Caco-2 (cell line): ENCODE data around the gene EVL. TPM values are rescaled to one million over a fixed set of nuclear protein-coding genes. Genes with fewer than 3 reads are reported as not detected.
A peak's percentile ranks its signal among the peaks of the same experiment; 100 is the strongest.

ENCODE experiments used
- BruUV-seq: library from RNA; stranded (reverse); fragments of 400-500 nt; replicated peaks from 2 replicates; lab custom pipeline; 2021; lab: Mats Ljungman, UMichigan
- CTCF ChIA-PET: fragments of 300-600 bp; sonication (Branson Sonifier 250); formaldehyde crosslinking; loops from one replicate; lab custom pipeline; 2022; ENCODE audit warnings: antibody characterized with exemption; lab: Charles Lee
- POLR2A ChIA-PET: fragments of 300-600 bp; sonication (Branson Sonifier 250); formaldehyde crosslinking; loops from one replicate; lab custom pipeline; 2022; ENCODE audit warnings: antibody characterized with exemption; lab: Charles Lee
- DNase-seq, 2 experiments: peaks; one replicate each; pipeline versions ENCODE4 v3.0.0 to v3.0.0-alpha.2; 2020 to 2022
- H3K27me3 ChIP-seq: replicated peaks from 2 replicates; pipeline ENCODE4 v1.6.0; 2011; ENCODE audit warnings: low read length; ENCODE audit not compliant: control insufficient read depth, insufficient read depth
- H3K36me3 ChIP-seq: 2 replicates; pipeline ENCODE4 v1.5.1; 2011; ENCODE audit warnings: low read length; ENCODE audit not compliant: control insufficient read depth, insufficient read depth
- H3K4me1 ChIP-seq: fragments of 250-450 bp; sonication (Bioruptor Pico); 2 replicates; pipeline ENCODE4 v1.5.1; 2020; ENCODE audit warnings: mild to moderate bottlenecking
- H3K4me3 ChIP-seq: 2 replicates; pipeline ENCODE4 v1.5.1; 2011; ENCODE audit warnings: low read depth, mild to moderate bottlenecking, control low read depth, low read length
- H3K9me3 ChIP-seq: fragments of 250-450 bp; sonication (Bioruptor Pico); 2 replicates; pipeline ENCODE4 v1.5.1; 2020; ENCODE audit warnings: mild to moderate bottlenecking, moderate library complexity
- H3K27ac Mint-ChIP-seq: one replicate; pipeline ENCODE4 v1.8.0; 2022; ENCODE audit warnings: mixed read lengths; ENCODE audit not compliant: unreplicated experiment
- H3K27me3 Mint-ChIP-seq: one replicate; pipeline ENCODE4 v1.8.0; 2022; ENCODE audit warnings: mixed read lengths; ENCODE audit not compliant: insufficient read depth, unreplicated experiment
- H3K36me3 Mint-ChIP-seq: one replicate; pipeline ENCODE4 v1.8.0; 2022; ENCODE audit warnings: mild to moderate bottlenecking, mixed read lengths; ENCODE audit not compliant: insufficient read depth, unreplicated experiment
- H3K4me1 Mint-ChIP-seq: one replicate; pipeline ENCODE4 v1.8.0; 2022; ENCODE audit warnings: low read depth, mixed read lengths; ENCODE audit not compliant: unreplicated experiment
- H3K4me3 Mint-ChIP-seq: one replicate; pipeline ENCODE4 v1.8.0; 2022; ENCODE audit warnings: mild to moderate bottlenecking, moderate library complexity, mixed read lengths; ENCODE audit not compliant: unreplicated experiment
- H3K9me3 Mint-ChIP-seq: one replicate; pipeline ENCODE4 v1.8.0; 2022; ENCODE audit warnings: mixed read lengths; ENCODE audit not compliant: unreplicated experiment
- CTCF ChIP-seq, 2 experiments: fragments of 200-600 bp in 1 of 2; IDR thresholded peaks; 1 replicate in 1 of 2; 2 replicates in 1 of 2; pipeline versions ENCODE4 v1.5.1 to v1.8.0; 2011 to 2022; ENCODE audit warnings: antibody characterized with exemption in 1 of 2, control low read depth in 1 of 2, inconsistent platforms in 1 of 2, low read depth in 1 of 2, low read length in 1 of 2, mild to moderate bottlenecking in 1 of 2, moderate library complexity in 1 of 2; ENCODE audit not compliant: insufficient read depth in 1 of 2, severe bottlenecking in 1 of 2, unreplicated experiment in 1 of 2
- intact Hi-C: fragments of 100-400 bp; cut with micrococcal nuclease; formaldehyde crosslinking; loops from one replicate; pipeline ENCODE4 v1.10.0; 2022; ENCODE audit not compliant: unreplicated experiment
- total RNA-seq: library from RNA; stranded (reverse); gene quantifications from 2 replicates; pipeline ENCODE4 v1.2.3, GENCODE V29; 2022

EVL gene
- total RNA-seq, 1 experiment from 2014 or later, result 14.2 TPM

- no peak for TF ChIP-seq CTCF (IDR thresholded peaks at IDR 0.05; ENCODE audit: insufficient read depth in 1 of 2, low read depth in 1 of 2, low read length in 1 of 2, severe bottlenecking in 1 of 2, unreplicated experiment in 1 of 2)
- H3K9me3 ChIP-seq, result no peaks in the 10 kb centered on the region
- Mint-ChIP-seq H3K4me1 (no peaks in the 10 kb centered on the region), H3K27ac (no peak overlapping the region), H3K36me3 (no peaks in the 10 kb centered on the region), H3K27me3 (no peaks in the 10 kb centered on the region), H3K4me3 (peak overlapping the region; percentile 69), H3K9me3 (no peaks in the 10 kb centered on the region)
- peaks cover 13% of the 10 kb centered on the region; the same call in 1 of the 2 replicates for H3K4me1 ChIP-seq
- no peak for DNase-seq
- intact Hi-C loops, result loop anchor here (5.0 kb wide), 1 partner anchor 43 kb away; no protein-coding TSS in a partner anchor
- H3K36me3 ChIP-seq, result no peaks in the 10 kb centered on the region
- ChIA-PET POLR2A (interaction anchor here (0.6 to 0.9 kb wide), 2 partner anchors 29 to 45 kb away, joined by 3 read pairs; no protein-coding TSS in a partner anchor), CTCF (interaction anchor here (0.6 to 1.3 kb wide), 4 partner anchors 14 to 61 kb away, joined by 4 to 6 read pairs (median 4); no protein-coding TSS in a partner anchor)
- H3K27me3 ChIP-seq, result no peaks in the 10 kb centered on the region; the same call in 1 of the 2 replicates
- BruUV-seq, result no TSS peak
- H3K4me3 ChIP-seq, result peak overlapping the region; percentile 56
These were observed 94.8 kb downstream of the EVL start for GRCh38 chr14:100159865-100160533.

- no peaks in the 10 kb centered on the region for H3K4me1 Mint-ChIP-seq
- Histone ChIP-seq H3K9me3 (no peaks in the 10 kb centered on the region), H3K4me3 (no peak overlapping the region), H3K36me3 (no peaks in the 10 kb centered on the region), H3K4me1 (peaks cover 13% of the 10 kb centered on the region; the same call in 1 of the 2 replicates), H3K27me3 (no peaks in the 10 kb centered on the region; the same call in 1 of the 2 replicates)
- ChIA-PET CTCF (no interaction called here), POLR2A (no interaction called here)
- intact Hi-C loops, result no loop called here
- no peaks in the 10 kb centered on the region for H3K27me3 Mint-ChIP-seq
- no peak for TF ChIP-seq CTCF (IDR thresholded peaks at IDR 0.05; ENCODE audit: insufficient read depth in 1 of 2, low read depth in 1 of 2, low read length in 1 of 2, severe bottlenecking in 1 of 2, unreplicated experiment in 1 of 2)
- no peak for DNase-seq
- no peaks in the 10 kb centered on the region for H3K9me3 Mint-ChIP-seq
- H3K4me3 Mint-ChIP-seq, result peak overlapping the region; percentile 69
- no TSS peak for BruUV-seq
- no peak overlapping the region for H3K27ac Mint-ChIP-seq
- H3K36me3 Mint-ChIP-seq, result no peaks in the 10 kb centered on the region
These were observed 95.3 kb downstream of the EVL start for GRCh38 chr14:100160534-100160916.

- Mint-ChIP-seq H3K4me3 (no peak overlapping the region), H3K27ac (no peak overlapping the region), H3K4me1 (no peaks in the 10 kb centered on the region), H3K27me3 (no peaks in the 10 kb centered on the region), H3K36me3 (no peaks in the 10 kb centered on the region), H3K9me3 (no peaks in the 10 kb centered on the region)
- no peaks in the 10 kb centered on the region for H3K27me3 ChIP-seq
- ChIA-PET POLR2A (no interaction called here), CTCF (no interaction called here)
- TF ChIP-seq CTCF (IDR thresholded peaks at IDR 0.05; ENCODE audit: insufficient read depth in 1 of 2, low read depth in 1 of 2, low read length in 1 of 2, severe bottlenecking in 1 of 2, unreplicated experiment in 1 of 2), result no peak
- H3K4me1 ChIP-seq, result no peaks in the 10 kb centered on the region
- no TSS peak for BruUV-seq
- DNase-seq, result no peak
- H3K36me3 ChIP-seq, result no peaks in the 10 kb centered on the region
- H3K4me3 ChIP-seq, result no peak overlapping the region
- H3K9me3 ChIP-seq, result no peaks in the 10 kb centered on the region
- intact Hi-C loops, result no loop called here
These were observed 100.2 kb downstream of the EVL start for GRCh38 chr14:100165376-100165775.
